SK-N-SH treated with all-trans-retinoic acid at 6 μM for 48 hours (cell line): ENCODE results near the gene TMEM178B.
"Not testable (repeated sequence)": the region's sequence is repeated elsewhere in the genome, so short reads cannot be mapped to it uniquely, and the experiment has no call there.

Experiments used
- ATAC-seq: fragments of 200-7000 bp; cut with Tn5 transposase; 3 replicates; pipeline ENCODE4 v1.9.1; 2020; ENCODE audit warnings: mild to moderate bottlenecking, moderate library complexity
- ARNTL ChIP-seq: fragments of 450-650 bp; formaldehyde crosslinking; IDR thresholded peaks from 2 replicates; pipeline ENCODE4 v1.5.0; 2020; ENCODE audit warnings: low read depth, mild to moderate bottlenecking, moderate library complexity, borderline replicate concordance
- CSDC2 ChIP-seq: fragments of 250-450 bp; sonication (Bioruptor Pico); IDR thresholded peaks from 2 replicates; pipeline ENCODE4 v1.5.0; 2020; ENCODE audit warnings: mild to moderate bottlenecking, moderate library complexity
- ESRRG ChIP-seq: fragments of 250-450 bp; sonication (Bioruptor Pico); IDR thresholded peaks from 2 replicates; pipeline ENCODE4 v1.6.1; 2021; ENCODE audit warnings: mild to moderate bottlenecking
- GLIS3 ChIP-seq: fragments of 250-450 bp; sonication (Bioruptor Pico); IDR thresholded peaks from 2 replicates; pipeline ENCODE4 v1.5.0; 2020; ENCODE audit warnings: mild to moderate bottlenecking, moderate library complexity
- ISL1 ChIP-seq: fragments of 250-450 bp; sonication (Bioruptor Pico); IDR thresholded peaks from 2 replicates; pipeline ENCODE4 v2.1.2; 2022; ENCODE audit warnings: mild to moderate bottlenecking, moderate library complexity
- OSR1 ChIP-seq: fragments of 250-450 bp; sonication (Bioruptor Pico); IDR thresholded peaks from 2 replicates; pipeline ENCODE4 v1.8.0; 2022; ENCODE audit warnings: moderate library complexity, mild to moderate bottlenecking, inconsistent platforms
- PATZ1 ChIP-seq: fragments of 250-450 bp; sonication (Bioruptor Pico); IDR thresholded peaks from 2 replicates; pipeline ENCODE4 v1.8.0; 2020; ENCODE audit warnings: mild to moderate bottlenecking, moderate library complexity, borderline replicate concordance
- SNAI2 ChIP-seq: fragments of 250-450 bp; sonication (Bioruptor Pico); IDR thresholded peaks from 2 replicates; pipeline ENCODE4 v1.5.0; 2020; ENCODE audit warnings: mild to moderate bottlenecking, moderate library complexity
- TCF4 ChIP-seq: fragments of 250-450 bp; sonication (Bioruptor Pico); IDR thresholded peaks from 2 replicates; pipeline ENCODE4 v1.8.0; 2021; ENCODE audit warnings: mild to moderate bottlenecking, moderate library complexity, borderline replicate concordance
- TOX ChIP-seq: fragments of 250-450 bp; sonication (Bioruptor Pico); IDR thresholded peaks from 2 replicates; pipeline ENCODE4 v1.8.0; 2021; ENCODE audit warnings: mild to moderate bottlenecking, moderate library complexity, borderline replicate concordance
- TSHZ2 ChIP-seq: fragments of 250-450 bp; sonication (Bioruptor Pico); IDR thresholded peaks from 2 replicates; pipeline ENCODE4 v1.5.0; 2020; ENCODE audit warnings: mild to moderate bottlenecking, moderate library complexity
- ZC3H10 ChIP-seq: fragments of 250-450 bp; sonication (Bioruptor Pico); IDR thresholded peaks from 2 replicates; pipeline ENCODE4 v1.5.1; 2021; ENCODE audit warnings: mild to moderate bottlenecking, moderate library complexity
- ZFP3 ChIP-seq: fragments of 250-450 bp; sonication (Bioruptor Pico); IDR thresholded peaks from 2 replicates; pipeline ENCODE4 v1.5.0; 2020; ENCODE audit warnings: mild to moderate bottlenecking, moderate library complexity
- ZFP30 ChIP-seq: fragments of 450-650 bp; formaldehyde crosslinking; IDR thresholded peaks from 2 replicates; pipeline ENCODE4 v1.5.0; 2022; ENCODE audit warnings: mild to moderate bottlenecking, moderate library complexity
- ZNF565 ChIP-seq: fragments of 450-650 bp; formaldehyde crosslinking; conservative IDR thresholded peaks from 2 replicates; pipeline ENCODE4 v1.5.0; 2020; ENCODE audit warnings: low read depth, mild to moderate bottlenecking, moderate library complexity
- ZNF70 ChIP-seq: fragments of 450-650 bp; formaldehyde crosslinking; IDR thresholded peaks from 2 replicates; pipeline ENCODE4 v1.5.0; 2020; ENCODE audit warnings: mild to moderate bottlenecking, moderate library complexity
- ZNF8 ChIP-seq: fragments of 450-650 bp; formaldehyde crosslinking; IDR thresholded peaks from 2 replicates; pipeline ENCODE4 v1.5.0; 2020; ENCODE audit warnings: mild to moderate bottlenecking, moderate library complexity
- TF ChIP-seq, protein P1 (sequence below): fragments of 250-450 bp; sonication (Bioruptor Pico); IDR thresholded peaks from 2 replicates; pipeline ENCODE4 v1.5.1; 2020; ENCODE audit warnings: low read depth, mild to moderate bottlenecking, moderate library complexity
- TF ChIP-seq, protein P2 (sequence below): fragments of 250-450 bp; sonication (Bioruptor Pico); IDR thresholded peaks from 2 replicates; pipeline ENCODE4 v1.8.0; 2021; ENCODE audit warnings: low read depth, mild to moderate bottlenecking, moderate library complexity, borderline replicate concordance

TMEM178B gene

GRCh38 chr7:141073173-141073640 is 657 bp upstream of the TMEM178B start:
- TF ChIP-seq ESRRG (CRISPR knock-in tag) = no peak
- TF ChIP-seq, protein P1, sequence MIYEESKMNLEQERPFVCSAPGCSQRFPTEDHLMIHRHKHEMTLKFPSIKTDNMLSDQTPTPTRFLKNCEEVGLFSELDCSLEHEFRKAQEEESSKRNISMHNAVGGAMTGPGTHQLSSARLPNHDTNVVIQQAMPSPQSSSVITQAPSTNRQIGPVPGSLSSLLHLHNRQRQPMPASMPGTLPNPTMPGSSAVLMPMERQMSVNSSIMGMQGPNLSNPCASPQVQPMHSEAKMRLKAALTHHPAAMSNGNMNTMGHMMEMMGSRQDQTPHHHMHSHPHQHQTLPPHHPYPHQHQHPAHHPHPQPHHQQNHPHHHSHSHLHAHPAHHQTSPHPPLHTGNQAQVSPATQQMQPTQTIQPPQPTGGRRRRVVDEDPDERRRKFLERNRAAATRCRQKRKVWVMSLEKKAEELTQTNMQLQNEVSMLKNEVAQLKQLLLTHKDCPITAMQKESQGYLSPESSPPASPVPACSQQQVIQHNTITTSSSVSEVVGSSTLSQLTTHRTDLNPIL (CRISPR knock-in tag) = no peak
- TF ChIP-seq, all 23 proteins: peak for 0
- peak; percentile 78 for ATAC-seq

- ATAC-seq = peak; percentile 56
Observed at GRCh38 chr7:141074162-141074991, 513 bp downstream of the TMEM178B start.

GRCh38 chr7:141074997-141075396 is 1.1 kb downstream of the TMEM178B start:
- ATAC-seq = no peak
- TF ChIP-seq, protein P1 (CRISPR knock-in tag) = no peak
- TF ChIP-seq ZC3H10 (CRISPR knock-in tag) (no peak), ZNF565 (CRISPR knock-in tag) (no peak), SNAI2 (no peak), ZFP30 (CRISPR knock-in tag) (no peak), TOX (no peak), GLIS3 (CRISPR knock-in tag) (no peak), ESRRG (CRISPR knock-in tag) (no peak), ISL1 (CRISPR knock-in tag) (no peak), ZFP3 (no peak)
- TF ChIP-seq, protein P2, sequence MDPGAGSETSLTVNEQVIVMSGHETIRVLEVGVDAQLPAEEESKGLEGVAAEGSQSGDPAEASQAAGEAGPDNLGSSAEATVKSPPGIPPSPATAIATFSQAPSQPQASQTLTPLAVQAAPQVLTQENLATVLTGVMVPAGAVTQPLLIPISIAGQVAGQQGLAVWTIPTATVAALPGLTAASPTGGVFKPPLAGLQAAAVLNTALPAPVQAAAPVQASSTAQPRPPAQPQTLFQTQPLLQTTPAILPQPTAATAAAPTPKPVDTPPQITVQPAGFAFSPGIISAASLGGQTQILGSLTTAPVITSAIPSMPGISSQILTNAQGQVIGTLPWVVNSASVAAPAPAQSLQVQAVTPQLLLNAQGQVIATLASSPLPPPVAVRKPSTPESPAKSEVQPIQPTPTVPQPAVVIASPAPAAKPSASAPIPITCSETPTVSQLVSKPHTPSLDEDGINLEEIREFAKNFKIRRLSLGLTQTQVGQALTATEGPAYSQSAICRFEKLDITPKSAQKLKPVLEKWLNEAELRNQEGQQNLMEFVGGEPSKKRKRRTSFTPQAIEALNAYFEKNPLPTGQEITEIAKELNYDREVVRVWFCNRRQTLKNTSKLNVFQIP = no peak

More at GRCh38 chr7:141074162-141074991, 513 bp downstream of the TMEM178B start:
- TF ChIP-seq TCF4 (CRISPR knock-in tag) = peak; percentile 15; the same call in 1 of the 2 replicates
- TF ChIP-seq ZFP3 = no peak
- TF ChIP-seq, all 23 proteins: peak for 1

GRCh38 chr7:141076377-141076776 is 2.5 kb downstream of the TMEM178B start:
- no peak for ATAC-seq
- TF ChIP-seq ZNF565 (CRISPR knock-in tag) (no peak), PATZ1 (CRISPR knock-in tag) (no peak), TCF4 (CRISPR knock-in tag) (no peak), OSR1 (CRISPR knock-in tag) (no peak), ZNF70 (no peak), SNAI2 (no peak), ZFP30 (CRISPR knock-in tag) (no peak), GLIS3 (CRISPR knock-in tag) (no peak), ARNTL (no peak)
- TF ChIP-seq, protein P1 (CRISPR knock-in tag) = no peak

DNA sequence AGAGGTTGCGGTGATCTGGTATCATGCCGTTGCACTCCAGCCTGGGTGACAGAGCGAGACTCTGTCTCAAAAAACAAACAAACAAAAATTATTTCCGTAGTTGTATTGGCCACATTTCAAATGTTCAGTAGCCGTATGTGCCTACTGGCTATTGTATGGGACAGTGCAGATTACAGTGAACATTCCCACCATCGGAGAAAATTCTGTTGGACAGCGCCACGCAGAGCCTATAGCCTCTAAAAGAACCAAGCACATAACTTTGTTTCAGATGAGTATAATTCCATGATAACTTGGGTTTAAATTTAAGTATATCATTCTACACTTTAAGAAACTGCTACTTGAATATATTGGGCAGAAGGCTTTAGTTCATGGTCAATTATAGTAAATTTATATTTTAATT is 5.4 kb downstream of the TMEM178B start:
- TF ChIP-seq ZC3H10 (CRISPR knock-in tag) (no peak), CSDC2 (CRISPR knock-in tag) (no peak), ZNF8 (CRISPR knock-in tag) (no peak), TSHZ2 (CRISPR knock-in tag) (no peak), ZFP3 (no peak)
- ATAC-seq = no peak

DNA sequence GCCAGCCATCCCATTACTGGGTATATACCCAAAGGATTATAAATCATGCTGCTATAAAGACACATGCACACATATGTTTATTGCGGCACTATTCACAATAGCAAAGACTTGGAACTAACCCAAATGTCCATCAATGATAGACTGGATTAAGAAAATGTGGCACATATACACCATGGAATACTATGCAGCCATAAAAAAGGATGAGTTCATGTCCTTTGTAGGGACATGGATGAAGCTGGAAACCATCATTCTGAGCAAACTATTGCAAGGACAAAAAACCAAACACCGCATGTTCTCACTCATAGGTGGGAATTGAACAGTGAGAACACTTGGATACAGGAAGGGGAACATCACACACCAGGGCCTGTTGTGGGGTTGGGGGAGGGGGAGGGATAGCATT is 15.6 kb downstream of the TMEM178B start:
- not testable (repeated sequence) for ATAC-seq
